ENCODE measurements around the gene GPR160. TPM values are rescaled to one million over a fixed set of nuclear protein-coding genes. Genes with fewer than 3 reads are reported as not detected.

The GPR160 gene
- total and polyA plus RNA-seq, 9 of the 15 experiments (the other 6 are each of a cell fraction or from before 2014, with no cell fraction given) = 1.3 to 10.5 (median 8.3) TPM

DNA sequence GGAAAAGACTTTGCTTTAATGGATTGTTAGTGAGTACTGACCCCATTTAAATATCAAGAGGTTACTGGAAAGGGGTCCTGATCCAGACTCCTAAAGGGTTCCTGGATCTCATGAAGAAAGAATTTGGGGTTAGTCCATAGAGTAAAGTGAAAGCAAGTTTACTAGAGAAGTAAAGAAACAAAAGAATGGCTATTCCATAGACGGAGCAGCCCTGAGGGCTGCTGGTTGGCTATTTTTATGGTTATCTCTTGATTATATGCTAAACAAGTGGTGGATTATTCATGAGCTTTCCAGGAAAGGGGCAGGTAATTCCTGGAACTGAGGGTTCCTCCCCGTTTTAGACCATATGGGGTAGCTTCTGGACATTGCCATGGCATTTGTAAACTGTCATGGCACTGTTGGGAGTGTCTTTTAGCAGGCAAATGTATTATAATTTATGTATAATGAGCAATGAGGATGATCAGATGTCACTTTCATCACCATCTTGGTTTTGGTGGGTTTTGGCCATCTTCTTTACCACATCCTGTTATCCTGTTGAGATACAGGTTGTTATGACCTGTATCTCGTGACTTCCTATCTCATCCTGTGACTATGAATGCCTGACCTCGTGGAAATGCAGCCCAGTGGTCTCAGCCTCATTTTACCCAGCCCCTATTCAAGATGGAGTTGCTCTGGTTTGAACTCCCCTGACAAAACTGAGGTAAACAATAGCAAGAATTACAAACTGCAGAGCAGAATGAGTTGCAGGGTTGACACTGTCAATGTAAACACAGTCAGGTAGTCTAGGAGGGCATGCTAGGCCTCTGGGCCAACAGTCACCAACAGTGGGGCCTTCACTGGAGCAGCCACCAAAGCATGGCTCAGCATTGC, 10.3 kb upstream of the GPR160 start (continued):
- TF ChIP-seq HOMEZ (CRISPR knock-in tag; IDR thresholded peaks at IDR 0.05) (no peak), TAF15 (IDR thresholded peaks at IDR 0.05; ENCODE audit: low read depth, low read length) (no peak), ZNF589 (CRISPR knock-in tag; IDR thresholded peaks at IDR 0.05; ENCODE audit: low read depth) (no peak), SMAD3 (CRISPR knock-in tag; conservative IDR thresholded peaks at IDR 0.05) (peak; percentile 81; the same call in 1 of the 2 replicates), RBBP5 (IDR thresholded peaks at IDR 0.05; ENCODE audit: borderline replicate concordance, insufficient read depth, low read length, poor library complexity, severe bottlenecking) (no peak), ETS2 (tag; IDR thresholded peaks at IDR 0.05; ENCODE audit: borderline replicate concordance, poor library complexity, severe bottlenecking) (no peak), ZNF41 (CRISPR knock-in tag; conservative IDR thresholded peaks at IDR 0.05) (0 out of 2 replicates have a peak, but pooled peaks have one; percentile 55), ZNF175 (CRISPR knock-in tag; IDR thresholded peaks at IDR 0.05; ENCODE audit: low read depth) (peak; percentile 66; the same call in 1 of the 2 replicates), SIN3A (IDR thresholded peaks at IDR 0.05; ENCODE audit: borderline replicate concordance in 2 of 2, control insufficient read depth in 1 of 2, low read depth in 2 of 2, low read length in 2 of 2) (no peak), ZNF449 (CRISPR knock-in tag; IDR thresholded peaks at IDR 0.05) (peak; percentile 76; the same call in 1 of the 2 replicates), CHD4 (IDR thresholded peaks at IDR 0.05; ENCODE audit: insufficient read depth, insufficient replicate concordance, low read depth, low read length, poor library complexity, severe bottlenecking) (no peak), ZNF592 (IDR thresholded peaks at IDR 0.05) (0 out of 2 replicates have a peak, but pooled peaks have one; percentile 33), DIDO1 (tag; IDR thresholded peaks at IDR 0.05; ENCODE audit: low read depth) (peak; percentile 38; the same call in 1 of the 2 replicates), STAT5A (IDR thresholded peaks at IDR 0.05; ENCODE audit: borderline replicate concordance, low read length) (peak; percentile 81)
- TF ChIP-seq, protein P1, sequence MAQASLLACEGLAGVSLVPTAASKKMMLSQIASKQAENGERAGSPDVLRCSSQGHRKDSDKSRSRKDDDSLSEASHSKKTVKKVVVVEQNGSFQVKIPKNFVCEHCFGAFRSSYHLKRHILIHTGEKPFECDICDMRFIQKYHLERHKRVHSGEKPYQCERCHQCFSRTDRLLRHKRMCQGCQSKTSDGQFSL (CRISPR knock-in tag; IDR thresholded peaks at IDR 0.05) = no peak
- TF ChIP-seq, protein P1 (tag; IDR thresholded peaks at IDR 0.05) = peak in 1 of 2 experiments; percentile 86; a peak in 2 of 4 replicates

All from K562 (cell line).